CD4-positive, alpha-beta T cell treated with Interleukin-21 for 1 hour (primary cell): ENCODE results near the gene ABHD11.
"Not testable (repeated sequence)": the region's sequence is repeated elsewhere in the genome, so short reads cannot be mapped to it uniquely, and the experiment has no call there.

Experiments used
- DNase-seq: peaks from one replicate; pipeline ENCODE4 v3.0.0-alpha.2; 2020

The ABHD11 gene

DNA sequence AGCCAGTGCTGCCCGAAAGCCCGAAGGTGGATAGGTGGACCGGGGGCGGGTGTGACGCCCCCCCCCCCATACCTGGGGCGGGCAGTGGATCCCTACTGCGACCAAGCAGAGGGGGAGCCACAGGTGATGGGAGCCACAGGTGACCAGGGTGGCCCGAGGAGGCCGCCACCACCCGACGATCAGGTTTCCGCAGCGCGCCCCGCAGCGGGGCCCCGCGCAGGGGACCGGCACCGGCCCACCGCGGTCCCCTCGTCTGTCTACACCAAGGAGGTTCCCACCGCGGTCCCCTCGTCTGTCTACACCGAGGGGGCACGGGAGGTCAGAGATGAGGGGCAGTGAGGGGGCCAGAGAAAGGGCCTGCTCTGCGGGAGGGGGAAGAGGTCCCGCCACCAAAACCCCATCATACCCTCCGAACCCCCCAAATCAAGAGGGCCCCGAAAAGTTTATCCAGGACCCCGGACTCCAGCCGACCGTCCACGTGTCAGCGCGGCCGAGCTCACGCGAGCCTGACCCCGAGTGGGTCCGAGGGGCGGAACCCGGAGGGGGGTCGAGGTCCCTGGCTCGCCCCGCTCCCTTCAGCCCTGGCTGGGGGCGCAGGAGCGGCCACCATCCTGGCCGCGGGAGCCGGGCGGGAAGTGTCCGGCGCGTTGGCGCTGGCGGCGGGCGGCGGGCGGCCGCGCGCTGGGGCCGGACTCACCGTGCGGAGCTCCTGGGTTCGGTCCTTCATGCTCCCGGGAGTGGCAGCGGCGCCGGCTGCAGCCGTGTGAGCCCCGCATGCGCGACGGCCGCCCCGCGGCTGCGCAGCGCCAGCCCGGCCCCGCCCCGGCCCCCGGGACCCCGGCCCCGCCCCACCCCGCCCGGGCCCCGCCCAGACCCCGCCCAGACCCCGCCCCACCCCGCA, 19.4 kb downstream of the ABHD11 start, which contains the start of gene STX1A:
TSS of gene STX1A (minus strand) at position 765 of the 901 bp plus-strand sequence. CDS start at position 727, 38 bp downstream.
- DNase-seq = peak; percentile 76

- peak; percentile 29 for DNase-seq
Observed at GRCh38 chr7:73718438-73718881, 20.1 kb downstream of the ABHD11 start.

DNA sequence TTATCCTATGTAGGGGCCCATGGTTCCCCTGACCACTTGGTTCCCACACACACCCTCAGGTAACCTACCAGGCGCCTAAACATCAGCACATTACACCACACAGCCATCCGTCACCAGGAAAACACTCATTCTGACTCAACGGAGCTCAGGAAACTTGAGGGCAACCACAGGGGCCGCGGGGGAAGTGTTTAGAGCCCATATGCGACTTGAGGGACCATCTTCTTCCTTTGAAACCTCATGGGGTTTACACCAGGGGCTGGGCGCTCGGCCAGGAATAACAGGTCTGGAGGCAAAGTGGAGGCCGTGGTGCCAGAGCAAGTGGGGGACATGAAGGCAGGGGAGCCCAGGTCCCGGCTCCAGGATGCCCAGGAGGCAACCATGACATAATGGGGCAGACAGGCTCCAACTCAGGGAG, 20.6 kb downstream of the ABHD11 start:
- DNase-seq = peak; percentile 75

- no peak for DNase-seq
Observed at GRCh38 chr7:73717025-73717807, 21.4 kb downstream of the ABHD11 start.

- no peak for DNase-seq
Observed at GRCh38 chr7:73716318-73716890, 22.2 kb downstream of the ABHD11 start.

- DNase-seq = no peak
Observed at GRCh38 chr7:73715648-73716317, 22.8 kb downstream of the ABHD11 start.

DNA sequence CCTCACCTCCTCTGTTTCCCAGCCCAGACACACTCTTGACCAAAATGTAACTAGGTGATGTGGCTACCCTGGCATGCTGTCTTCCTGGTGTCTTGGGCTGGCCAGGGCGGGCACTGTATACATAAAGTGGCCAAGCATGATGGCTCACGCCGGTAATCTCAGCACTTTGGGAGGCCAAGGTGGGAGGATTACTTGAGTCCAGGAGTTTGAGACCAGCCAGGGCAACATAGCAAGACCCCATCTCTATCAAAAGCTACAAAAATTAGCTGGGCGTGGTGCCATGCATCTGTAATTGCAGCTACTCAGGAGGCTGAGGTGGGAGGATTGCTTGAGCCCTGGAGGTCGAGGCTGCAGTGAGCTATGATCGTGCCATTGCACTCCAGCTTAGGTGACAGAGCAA, 25.3 kb downstream of the ABHD11 start:
- DNase-seq = not testable (repeated sequence)

DNA sequence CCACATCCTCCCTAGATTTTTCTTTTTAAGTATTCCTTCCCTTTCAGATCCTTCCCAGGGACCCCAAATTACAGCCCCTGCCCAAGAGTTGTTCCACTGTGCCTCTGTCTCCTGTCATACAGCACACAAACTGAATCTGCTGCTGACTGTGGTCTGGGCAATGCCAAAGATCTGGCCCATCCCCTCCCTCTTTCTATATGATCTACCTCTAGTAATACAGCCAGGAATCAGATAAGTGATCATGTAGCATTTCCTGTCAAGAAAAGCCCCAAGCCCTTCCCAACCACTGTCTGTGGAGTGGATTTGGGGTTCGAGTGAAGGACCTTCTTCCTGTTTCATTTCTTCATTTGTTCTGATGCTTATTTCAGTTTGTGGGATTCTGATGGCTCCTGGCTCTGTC, 25.8 kb downstream of the ABHD11 start:
- DNase-seq = no peak

- DNase-seq = no peak
Observed at GRCh38 chr7:73708961-73709549, 29.5 kb downstream of the ABHD11 start.

DNA sequence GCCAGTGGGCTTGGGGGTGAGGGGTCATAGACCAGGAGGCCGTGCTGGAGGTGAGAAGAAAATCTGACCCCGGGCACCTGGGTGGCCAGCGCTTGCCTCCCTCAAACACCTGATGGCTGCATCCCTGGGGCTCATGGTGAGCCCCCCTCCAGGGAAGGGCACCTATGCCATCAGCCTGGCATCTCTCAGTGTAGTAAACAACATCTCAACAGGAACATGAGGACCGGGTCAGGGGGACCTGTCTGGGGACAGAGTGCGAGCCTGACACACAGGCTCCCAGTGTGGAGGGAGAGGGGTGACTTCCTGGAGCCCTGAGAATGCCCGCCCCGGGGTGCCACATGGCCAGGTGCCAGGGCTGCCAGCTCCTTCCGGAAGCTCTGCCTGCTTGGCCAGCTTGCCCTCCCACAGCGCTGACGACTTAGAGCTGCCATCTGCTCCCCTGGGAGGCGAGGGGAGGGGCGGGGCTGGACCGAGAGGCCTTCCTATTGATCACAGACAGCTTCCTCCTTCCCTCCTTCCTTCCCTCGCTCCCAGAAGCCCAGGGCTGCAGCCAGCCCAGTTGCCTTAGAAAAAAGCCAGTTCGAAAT, 31.5 kb downstream of the ABHD11 start:
- peak; percentile 14 for DNase-seq

DNA sequence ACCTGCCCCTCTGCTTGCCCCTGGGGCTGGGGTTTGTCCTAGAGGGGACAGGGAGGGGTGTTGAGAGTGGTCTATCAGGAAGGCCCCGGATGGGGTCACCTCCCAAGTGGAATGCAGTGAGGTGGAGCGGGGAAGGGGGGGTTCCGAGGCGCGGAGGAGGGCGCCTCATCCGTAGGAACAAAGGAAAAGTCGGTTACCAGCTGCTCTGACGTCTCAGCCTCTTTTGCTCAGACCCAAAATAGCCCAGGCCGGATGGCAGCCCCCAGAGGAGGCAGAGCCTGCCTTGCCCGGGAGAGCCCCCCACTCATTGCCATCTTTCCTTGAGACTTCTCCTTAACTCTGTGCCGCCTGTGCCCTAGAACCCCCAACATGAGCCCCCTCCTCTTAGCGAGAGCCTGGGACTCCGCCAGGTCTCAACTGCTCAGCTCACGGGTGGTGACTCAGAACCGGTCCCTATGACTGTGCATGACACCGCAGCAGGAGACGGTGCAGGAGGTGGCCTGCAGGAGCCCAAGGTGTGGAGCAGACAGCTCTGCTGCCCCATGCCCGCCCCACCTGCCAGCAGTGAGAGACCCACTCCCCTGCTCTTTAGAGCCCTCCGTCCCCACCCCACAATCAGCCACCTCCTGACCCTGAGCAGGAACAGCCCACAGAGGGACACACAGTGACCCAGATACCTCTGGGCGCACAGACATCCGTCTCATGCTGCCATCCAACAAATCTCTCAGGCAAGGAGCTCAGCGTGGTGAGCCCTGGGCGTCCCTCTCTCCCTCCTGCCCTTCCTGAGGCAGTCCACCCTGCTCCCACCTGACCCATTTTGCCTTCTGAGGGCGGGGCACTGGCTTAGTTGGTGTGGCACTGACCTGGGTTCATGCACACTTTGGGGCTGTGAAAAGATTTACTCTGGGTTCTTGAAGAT, 32.2 kb downstream of the ABHD11 start:
- no peak for DNase-seq

GRCh38 chr7:73705551-73705920, 33.1 kb downstream of the ABHD11 start:
- no peak for DNase-seq

DNA sequence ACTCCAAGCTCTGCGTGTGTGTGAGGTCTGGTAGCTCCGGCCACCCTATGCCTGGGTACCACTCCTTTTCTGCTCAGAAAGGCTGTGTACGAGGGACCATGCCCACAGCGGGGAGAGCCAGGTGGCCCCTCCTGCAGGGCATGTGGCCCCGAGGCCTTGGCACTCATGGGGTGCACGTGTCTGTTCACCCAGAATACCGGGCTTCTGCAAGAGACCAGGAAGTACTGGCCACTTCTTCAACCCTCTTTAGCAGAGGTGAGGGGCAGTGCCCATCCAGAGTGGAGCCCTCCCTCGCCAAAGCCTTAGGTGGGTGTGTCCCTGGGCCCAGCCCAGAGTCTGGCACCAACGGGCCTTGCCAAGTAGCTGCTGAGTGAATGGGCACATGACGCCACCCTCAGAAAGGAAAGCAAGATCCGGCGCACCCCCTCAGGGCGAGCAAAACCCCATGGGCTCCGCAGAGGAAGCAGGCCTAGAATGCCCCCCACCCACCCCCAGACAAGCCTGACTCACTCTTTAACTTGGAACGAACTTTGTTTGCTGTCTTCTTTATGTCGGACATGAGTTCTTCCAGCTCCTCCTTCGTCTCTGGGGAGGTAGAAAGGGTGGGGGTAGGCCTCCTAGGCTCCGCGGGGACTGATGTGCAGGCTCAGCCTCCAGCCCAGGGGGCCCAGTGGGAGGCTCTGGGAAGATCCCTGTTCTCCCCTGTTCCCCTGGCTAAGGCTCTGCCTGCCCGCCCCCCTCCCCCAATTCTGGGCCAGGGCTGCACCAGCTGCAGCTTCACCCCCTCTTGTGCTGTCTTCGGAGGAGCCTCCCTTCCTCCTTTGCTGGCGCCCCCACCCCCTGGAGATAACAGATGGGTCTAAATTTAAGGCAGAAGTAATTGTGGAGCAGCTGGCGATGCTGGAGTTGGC, 33.7 kb downstream of the ABHD11 start:
- no peak for DNase-seq

GRCh38 chr7:73703757-73704639, 34.6 kb downstream of the ABHD11 start:
- peak; percentile 28 for DNase-seq

GRCh38 chr7:73703225-73703624, 35.4 kb downstream of the ABHD11 start:
- DNase-seq = no peak

DNA sequence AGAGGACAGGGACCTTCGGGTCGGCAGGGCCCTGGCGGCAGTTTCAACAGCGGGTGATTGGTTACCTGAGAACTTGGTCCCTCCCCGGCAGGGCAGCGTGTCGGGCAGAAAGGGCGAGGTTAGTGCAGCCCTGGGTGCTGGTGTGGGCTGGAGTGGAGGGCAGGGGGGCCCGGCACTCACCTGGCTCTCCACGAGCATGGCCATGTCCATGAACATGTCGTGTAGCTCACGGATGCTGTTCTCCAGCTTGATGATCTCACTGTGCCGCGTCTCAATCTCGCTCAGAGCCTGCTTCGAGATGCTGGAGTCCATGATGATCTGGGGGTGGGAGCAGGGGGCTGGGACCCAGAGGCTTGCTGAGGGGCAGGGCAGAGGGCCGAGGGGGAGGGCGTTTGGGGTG, 35.9 kb downstream of the ABHD11 start:
- DNase-seq = no peak

DNA sequence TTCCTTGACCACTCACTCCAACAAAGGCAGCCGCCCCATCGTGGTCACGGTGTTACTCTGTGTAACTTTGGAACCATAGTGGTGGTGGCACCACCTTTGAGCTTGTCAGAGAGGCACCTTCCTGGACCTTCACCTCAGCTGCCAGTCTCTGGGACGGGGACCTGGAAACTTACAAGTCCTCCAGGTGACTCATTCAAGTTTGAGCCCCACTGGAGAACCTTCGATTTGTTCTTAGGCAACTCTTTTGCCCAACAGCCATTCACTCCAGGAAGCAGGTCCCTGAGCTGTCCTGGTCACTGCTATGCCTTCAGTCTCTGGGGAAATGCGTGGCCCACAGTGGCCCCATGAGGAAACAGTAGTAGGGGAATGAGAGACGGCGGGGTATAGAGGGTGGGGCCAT, 36.4 kb downstream of the ABHD11 start:
- DNase-seq = no peak

DNA sequence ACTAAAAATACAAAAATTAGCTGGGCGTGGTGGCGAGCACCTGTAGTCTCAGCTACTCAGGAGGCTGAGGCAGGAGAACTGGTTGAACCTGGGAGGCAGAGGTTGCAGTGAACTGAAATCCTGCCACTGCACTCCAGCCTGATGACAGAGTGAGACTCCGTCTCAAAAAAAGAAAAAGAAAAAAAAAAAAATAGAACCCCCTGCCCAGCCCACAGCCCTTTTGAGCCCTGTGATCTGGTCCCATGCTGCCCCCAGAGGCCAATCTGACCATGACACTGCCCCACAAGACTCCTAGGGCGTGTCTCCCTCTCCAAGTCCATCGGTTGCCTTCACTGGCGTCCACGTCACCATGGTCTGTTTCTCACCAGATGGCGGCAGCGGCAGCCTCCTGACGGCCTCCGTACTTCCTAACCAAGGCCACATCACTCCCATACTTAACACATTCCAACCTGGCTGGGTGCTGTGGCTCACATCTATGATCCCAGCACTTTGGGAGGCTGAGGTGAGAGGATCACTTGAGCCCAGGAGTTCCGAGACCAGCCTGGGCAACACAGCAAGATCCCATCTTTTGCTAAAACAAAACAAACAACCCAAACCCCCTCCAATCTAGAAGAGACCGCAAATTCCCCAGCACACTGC, 37.1 kb downstream of the ABHD11 start:
- DNase-seq = peak; percentile 35
